Dermis blood vessel endothelial cell (primary cell): ENCODE measurements around the gene ARHGEF19. TPM values are rescaled to one million over a fixed set of nuclear protein-coding genes. Genes with fewer than 3 reads are reported as not detected.
"Not testable (repeated sequence)": the region's sequence is repeated elsewhere in the genome, so short reads cannot be mapped to it uniquely, and the experiment has no call there.

Experiments used
- DNase-seq: peaks from one replicate; pipeline ENCODE4 v3.0.0; 2010
- total RNA-seq: library from RNA; depleted of rRNA; stranded (reverse); fragments of >200 nt; gene quantifications from 2 replicates; pipeline ENCODE4 v1.2.3, GENCODE V29; 2014

ARHGEF19 gene
- total RNA-seq, 1 donor from 2014 or later: 2.7 TPM

DNA sequence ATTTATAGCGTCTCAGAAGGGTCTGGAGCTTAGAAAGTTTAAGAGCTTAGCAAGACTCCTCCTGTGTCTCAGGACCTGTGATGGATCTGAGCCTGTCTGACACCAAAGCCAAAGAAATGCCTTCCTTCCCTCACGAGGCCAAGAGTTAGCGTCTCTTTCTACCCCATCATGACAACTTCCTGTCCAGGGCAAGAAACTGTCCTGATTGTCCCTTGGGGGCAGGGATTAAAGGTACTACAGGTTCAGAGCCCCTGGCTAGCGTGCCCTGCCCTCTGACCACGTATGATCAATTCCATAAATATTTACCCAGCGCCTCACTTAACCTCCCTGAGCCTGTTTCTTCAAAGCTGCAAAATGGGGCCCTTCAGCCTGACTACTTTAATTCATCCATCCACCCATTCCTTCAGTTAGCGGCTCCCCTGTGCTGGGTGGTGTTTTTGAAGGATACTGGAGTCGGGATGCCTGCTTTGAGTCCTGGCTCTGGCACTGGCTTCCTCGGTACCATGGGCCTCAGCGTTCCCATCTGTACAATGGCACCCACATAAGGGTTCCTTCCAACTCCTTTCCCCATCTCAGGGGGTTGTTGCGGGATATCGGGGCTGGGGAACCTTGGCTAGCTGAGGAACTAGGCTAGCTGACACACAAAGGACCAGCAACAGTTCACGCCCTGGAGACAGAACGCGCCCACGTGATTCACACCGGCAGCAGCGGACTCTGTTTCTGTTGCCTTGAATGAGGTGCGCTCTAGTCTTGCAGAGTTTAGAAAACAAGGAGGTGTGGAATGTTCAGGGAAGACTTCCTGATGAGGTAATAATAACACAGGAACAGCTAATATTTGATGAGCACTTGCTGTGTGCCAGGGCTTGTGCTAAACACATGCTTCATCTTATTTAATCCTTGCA is 33.6 kb downstream of the ARHGEF19 start:
- DNase-seq: peak; percentile 43

DNA sequence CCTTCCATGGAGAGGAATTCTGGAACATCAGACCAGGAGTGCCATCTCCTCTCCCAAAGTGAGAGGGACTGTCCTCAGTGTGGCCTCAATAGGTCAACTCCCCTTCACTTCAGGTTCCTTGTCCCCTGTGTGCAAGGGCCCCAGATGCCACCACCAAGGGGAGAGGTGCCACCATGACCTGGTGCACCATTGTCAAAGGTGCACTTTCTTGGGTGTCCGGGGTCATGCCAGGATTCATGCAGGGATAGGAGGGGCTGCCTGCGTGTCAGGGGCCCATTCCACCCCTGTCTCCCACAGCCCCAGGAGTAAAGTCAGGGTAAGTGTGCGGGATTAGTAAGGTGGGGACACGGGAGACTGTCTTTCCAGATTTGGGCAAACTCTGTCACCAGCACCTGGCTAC is 35.1 kb downstream of the ARHGEF19 start:
- no peak for DNase-seq

DNA sequence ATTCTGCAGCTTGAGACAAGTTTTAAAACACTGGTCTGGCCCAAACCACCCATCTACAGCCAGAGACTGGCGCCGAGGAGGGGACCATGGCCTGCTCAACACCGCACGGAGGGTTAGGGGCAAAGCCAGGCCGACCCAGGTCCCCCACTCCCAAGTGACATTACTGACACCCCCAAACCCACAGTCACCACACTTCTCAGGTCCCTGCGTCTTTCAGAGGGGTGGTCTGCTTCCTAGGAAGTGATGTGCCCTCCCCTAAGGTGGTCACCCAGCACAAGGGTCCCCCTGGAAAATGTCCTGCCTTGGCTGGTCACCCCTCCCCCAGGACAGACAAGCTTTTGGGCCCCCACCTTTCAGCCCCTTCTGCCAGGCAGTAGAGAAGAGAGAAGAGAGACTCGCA is 35.8 kb downstream of the ARHGEF19 start:
- DNase-seq: no peak

DNA sequence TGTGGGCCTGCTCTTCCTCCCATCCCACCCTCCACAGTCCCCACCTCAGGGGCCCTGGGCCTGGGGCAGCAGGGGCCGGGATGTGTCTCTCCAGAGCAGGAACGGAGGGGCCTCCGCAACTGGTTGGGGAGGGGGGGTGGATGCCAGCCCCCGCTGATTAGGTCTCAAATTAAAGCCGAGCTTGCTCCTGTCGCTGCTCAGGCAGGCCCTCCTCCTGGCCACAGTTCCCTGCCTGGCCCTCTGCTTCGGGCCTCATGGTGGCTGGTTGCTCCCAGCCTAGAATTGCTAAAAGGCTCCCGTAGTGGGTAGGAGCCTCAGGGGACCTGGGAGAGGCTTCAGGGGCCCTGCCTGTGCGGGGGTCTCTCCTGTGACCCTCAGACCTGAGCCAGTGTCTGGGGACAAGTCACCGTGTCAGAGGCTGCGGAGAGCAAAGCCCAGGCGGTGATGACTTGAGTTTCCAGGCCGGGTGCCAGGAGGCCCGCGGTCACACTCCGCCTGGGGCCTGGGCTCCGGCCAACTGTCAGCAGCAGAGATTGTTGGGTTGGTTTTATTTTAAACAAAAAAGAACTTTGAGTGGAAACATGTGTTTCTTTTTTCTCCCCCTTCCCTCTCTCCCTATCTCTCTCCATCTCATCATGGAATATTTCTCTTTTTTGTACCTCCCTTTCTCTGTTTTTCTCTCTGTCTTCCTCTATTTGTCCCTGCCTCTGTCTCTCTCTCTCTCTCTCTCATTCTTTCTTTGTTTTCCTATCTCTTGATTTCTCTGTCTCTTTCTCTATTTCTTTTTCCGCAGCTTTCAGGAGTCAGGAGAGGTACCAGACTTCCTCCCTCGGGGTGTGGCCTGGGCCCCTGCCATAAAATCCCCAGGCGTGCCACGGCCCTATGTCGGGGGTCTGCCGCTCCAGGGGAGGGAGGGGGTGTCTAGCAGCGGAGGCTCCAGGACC is 36.6 kb downstream of the ARHGEF19 start:
- peak; percentile 86 for DNase-seq

DNA sequence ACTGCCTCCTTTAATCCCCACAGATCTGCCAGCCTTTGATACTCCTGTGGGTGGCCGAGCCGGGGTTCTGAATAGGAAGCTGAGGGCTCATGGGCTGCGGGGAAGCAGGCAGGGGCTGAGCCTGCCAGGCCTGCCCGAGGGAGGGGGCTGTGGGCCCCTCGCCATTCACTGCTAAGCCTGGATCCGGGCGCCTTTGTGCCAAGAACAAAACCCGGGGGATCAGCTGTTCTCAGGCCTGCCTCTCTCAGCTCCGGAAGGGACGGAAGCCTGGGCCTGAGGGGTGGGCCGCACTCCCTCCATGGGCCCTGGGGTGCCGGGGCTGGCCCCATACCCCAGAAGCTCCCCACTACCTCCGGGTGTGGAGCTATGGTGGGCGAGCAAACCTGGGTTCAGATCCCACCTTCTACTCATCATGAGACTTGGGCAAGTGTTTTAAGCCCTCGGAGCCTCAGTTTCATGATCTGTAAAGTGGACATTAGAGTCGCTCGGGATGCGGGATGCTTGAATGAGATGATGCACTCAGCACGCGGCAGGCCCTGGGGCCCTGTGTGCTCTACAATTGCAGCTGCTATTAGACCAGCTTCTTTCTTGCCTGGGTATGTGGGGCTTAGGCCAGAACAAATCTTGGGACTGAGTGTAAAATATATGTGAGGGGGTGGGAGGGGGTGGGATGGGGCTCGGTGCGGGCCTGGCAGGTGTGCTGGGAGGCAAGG is 37.4 kb downstream of the ARHGEF19 start:
- DNase-seq: no peak

DNA sequence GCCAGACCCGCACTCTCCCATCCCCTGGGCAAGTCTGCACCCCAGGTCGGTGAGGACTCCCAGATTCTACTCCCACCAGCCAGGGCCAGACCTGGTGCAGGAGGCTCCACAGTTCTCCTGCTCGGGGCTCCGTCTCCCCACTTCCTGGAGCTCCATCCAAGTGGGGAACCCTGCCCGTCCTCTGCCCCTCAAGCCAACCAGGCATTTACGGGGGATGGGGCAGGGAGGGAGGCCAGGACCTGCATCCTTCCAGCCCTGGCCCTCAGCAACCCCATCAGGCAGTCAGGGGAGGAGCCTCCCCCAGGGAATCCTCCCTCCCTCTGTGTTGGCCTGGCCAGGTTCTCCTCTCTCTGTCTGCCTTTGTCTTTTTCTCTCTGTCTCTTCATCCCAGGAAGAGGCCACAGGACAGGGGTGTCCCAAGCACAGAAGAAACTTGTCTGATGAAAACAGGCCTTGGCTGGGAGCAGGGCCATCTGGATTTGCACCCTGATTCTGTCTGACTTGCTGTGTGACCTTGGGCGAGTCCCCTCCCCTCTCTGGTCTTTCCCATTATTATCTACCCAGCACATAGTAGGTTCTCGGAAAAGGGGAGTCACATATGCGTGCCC is 38.1 kb downstream of the ARHGEF19 start:
- DNase-seq: no peak

DNA sequence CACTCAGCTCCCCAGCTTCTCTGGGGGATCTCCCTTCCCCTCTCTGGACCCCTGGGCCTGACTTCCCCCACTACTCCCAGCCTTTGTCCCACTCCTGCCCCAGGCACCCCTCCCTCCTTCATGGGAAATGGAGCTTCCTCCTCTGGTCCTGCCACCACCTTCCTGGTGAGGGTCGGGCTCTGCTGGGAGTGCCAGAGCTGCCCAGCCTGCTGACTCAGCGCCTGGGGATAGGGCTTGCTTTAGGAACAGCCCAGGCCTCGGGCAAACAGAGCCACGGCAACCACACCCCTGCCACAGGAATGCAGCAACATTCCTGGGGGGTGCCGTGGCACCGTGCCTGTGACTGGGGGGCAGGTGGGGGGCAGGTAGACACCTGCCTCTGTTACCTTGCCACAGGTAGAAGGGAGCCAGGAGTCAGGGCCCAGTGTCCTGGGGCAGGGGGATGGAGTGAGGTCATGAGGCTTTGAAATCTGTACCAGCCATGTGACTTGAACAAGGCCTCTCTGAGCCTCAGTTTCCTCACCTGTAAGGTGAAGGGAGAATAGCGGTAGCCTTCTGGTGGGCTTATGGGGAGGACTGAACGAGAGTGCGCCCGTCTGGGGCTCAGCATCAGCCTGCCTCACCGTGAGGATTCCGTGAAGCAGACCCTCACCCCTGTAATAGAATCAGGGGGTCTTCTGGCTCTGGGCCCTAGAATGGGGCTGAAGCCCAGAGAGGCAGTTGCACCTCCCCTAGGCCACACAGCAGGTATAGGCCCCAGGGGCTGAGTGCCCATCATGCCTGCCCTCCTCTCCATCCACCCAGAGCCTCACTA is 38.8 kb downstream of the ARHGEF19 start:
- DNase-seq: peak; percentile 62

DNA sequence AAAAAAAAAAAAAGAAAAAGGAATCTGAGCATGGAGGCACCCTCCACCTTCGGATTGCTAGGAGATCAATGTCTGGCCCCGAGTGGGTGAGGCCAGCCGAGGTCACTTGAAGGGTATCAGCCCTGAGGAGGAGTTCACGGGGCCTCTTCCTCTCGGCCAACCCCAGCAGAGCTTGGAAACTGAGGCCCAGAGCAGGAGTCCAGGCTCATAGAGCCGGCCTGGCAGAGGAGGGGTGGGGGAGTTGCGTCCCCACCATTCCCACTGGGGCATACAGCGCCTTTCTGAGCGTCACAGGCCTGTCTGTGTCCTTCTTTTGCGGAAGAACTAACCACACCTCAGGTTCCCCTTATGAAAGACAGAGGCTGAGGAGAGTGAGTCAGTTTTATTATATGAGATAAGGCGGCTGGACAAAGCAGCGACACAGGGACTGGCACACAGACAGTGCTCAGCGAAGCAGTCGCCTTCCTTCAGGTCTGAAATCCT is 39.4 kb downstream of the ARHGEF19 start:
- no peak for DNase-seq

DNA sequence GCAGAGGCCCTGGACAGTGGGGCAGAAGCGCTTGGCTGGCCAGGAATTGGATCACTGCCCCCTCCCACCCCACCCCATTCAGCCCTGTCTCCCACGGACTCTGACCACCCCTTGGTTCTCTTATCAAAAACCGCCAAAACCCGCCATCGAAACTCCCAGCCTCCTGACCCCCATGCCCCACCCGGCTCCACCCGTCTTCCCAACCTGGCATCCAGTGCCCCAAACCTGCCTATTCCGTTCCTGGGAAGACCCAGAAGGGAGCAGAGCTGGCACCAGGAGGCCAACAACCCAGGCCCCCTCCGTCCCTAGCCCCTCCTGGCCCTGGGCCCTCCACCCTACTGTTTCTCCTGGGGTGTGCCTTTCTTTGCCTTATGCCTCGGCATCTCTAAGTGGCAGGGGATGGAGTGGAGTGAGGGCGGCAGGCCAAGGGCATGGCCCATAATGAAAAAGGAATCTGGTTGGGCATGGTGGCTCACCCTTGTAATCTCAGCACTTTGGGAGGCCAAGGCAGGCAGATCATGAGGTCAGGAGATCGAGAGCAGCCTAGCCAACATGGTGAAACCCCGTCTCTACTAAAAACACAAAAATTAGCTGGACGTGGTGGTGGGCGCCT is 40.1 kb downstream of the ARHGEF19 start:
- no peak for DNase-seq

DNA sequence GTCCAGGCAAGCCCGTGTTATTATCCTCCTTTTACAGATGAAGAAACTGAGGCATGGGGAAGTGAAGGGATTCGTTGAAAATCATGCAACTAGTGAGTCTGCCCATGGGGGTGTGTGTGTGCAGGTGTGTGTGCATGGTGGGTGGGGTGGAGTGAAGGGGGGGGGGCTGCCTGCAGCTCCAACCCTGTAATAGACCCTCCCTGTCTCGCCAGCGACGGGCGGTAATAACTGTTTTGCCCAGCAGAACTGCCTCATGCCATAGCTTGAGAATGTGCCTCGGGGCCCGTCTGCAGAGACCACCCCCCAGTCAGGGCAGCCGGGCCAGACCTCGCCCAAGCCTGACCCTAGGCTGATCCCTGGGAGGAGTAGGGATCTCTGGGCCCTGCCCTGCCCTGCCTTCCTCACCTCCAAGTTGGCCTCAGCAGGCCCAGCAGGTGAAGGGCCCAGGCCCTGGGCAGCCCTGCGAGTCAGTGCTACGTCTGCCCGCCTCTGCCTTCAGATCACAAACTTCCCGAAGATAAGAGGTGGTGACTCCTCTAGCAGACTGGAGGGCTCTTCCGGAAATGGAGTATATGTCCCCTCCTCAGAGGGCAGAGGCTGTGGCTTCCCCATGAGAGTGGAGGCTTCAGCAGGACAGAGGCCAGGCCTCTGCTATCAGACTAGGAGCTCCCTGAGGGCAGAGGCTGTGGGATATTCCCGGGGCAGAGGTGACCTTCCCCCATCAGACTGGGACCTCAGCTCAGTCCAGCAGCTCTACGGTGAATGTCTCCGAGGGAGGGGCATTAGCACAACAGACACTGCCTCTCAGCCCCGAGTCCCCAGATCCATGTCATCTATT is 40.9 kb downstream of the ARHGEF19 start:
- no peak for DNase-seq

DNA sequence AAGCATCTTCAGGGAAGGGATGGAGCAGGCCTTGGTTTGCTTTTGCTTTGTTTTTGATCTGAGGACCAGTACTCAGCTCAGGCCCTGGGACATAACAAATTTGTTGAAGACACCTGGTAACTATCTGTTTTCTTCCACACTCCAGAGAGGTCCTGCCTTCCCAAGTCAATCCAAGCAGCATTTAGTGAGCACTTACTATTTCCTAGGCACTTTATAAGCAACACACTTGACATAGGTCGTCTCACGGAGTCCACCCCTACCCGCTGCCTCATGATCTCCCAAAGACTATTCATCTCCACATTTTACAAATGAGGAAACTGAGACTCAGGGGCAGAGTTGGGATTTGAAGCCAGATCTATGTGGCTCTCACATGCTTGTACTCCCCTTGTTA is 42.2 kb downstream of the ARHGEF19 start:
- DNase-seq: no peak

DNA sequence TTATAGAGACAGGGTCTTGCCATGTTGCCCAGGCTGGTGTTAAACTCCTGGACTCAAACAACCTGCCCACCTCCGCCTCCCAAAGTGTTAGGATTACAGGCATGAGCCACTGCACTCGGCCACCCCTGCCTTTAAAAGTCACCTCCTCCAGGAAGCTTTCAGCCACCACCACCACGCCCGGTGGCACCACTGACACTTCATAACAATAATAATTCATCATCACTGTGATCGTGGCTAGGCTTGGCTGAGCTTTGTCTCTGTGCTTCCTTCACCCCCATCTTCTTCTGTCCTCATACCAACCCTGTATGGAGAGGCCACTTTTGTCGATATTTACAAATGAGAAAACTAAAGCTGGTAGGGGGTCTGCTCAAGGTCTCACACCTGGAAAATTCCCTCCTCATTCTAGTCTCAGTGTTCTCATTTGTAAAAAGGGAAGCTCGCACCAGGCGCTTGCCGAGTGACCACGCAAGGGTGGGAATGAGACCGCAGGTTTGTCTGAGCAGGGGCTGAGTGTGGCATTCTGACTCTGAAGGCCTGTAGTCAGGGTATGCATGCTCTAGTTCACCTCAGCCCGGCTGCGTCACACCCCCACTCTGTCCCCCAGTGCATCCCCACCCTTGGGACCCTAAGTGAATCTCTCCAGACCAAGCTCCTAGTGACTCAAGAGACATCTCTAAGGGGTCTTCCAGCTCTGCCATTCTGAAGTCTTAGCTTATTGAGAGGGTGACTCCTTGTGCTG is 43.7 kb downstream of the ARHGEF19 start:
- no peak for DNase-seq

DNA sequence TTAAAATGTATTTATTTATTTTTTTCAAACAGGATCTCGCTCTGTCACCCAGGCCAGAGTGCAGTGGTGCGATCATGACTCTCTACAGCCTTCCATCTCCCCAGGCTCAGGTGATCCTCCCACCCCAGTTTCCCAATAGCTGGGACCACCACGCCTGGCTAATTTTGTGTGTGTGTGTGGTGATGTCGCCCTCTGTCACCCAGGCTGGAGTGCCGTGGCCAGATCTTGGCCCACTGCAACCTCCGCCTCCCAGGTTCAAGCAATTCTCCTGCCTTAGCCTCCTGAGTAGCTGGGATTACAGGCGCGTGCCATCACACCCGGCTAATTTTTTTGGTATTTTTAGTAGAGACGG is 44.3 kb downstream of the ARHGEF19 start:
- not testable (repeated sequence) for DNase-seq

DNA sequence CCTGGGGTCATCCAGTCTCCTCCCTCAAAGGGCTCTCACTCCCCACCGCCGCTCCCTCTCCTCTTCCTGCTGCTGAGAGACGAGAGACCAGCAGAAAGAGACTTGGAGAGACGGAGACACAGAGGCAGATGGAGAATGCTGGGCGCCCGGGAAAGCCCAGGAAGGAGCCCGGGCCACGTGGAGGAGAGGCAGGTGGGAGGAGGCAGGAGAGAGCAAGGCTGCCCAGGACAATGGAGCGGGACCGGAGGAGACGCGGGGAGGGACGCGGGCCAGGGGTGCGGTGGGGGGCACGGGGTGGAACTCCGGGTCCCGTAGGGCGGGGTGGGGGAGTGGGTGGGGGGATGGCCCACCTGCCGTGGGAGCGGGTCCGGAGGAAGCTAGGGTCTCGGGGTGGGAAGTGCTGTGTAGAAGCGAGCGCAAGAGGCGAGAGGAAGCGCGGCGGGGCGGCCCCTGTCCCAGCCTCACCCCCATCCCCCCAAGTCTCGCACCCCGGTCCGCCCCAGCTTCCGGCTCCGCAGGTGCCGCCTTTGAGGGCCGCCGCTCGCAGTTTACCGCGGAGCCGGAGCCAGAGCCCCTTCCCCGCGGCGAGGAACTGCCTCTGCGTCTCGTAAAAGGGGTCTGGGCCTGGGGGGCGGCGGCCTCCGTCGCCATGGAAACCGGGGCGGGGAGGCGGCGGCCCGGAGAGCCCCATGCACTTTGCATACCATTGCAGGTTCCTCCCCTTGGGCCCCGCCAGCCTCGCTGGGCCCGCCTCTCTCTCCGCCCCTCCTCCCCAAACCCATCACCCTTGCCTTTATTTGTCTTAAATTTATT is 44.9 kb downstream of the ARHGEF19 start:
- peak; percentile 46 for DNase-seq

DNA sequence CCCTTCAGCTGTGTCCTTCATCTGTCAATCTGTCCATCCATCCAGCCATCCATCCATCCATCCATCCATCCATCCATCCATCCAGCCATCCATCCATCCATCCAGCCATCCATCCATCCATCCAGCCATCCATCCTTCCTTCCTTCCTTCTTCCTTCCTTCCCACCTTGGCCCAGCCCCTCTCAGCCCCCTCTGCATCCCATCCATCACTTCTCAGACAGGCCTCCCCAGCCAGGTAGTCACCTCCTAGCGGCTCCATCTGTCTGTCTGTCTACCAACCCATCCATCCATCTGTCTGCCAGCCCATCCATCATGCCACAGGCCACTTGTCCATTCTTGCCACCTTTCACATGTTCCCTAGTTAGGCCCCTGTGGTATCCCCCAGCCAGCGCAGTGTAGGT is 46.3 kb downstream of the ARHGEF19 start:
- DNase-seq: no peak

DNA sequence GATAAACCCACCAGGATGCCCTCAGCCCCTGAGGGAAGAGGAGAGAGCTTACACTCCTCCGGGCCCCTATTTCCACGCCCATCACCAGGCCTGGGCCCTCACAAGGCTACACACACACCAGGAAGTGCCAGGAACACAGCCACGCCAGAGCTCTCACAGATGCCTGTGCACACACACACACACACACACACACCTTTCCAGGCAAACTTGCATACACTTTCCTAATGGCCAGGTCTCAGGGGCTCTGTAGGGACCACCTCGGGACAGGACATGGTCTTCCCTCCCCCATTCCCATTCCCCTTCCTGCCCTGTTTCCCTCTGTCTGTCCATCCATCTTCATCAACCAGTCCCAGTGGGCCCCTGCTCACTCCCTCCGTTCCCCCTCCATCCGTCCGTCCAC is 46.9 kb downstream of the ARHGEF19 start:
- DNase-seq: no peak

DNA sequence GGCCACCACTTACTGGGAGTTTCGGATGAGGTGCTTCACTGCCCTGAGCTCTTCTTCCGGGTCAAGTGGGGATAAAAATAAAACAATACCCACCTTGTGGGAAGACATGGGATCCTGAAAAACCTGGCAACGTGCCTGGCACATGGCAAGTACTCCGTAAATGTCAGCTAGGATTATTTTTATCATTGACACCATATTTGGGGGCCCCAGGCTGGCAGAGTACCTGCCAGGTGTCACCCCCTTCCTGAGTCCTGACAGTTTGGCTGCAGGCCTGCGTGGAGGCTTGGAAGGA is 47.4 kb downstream of the ARHGEF19 start:
- DNase-seq: no peak

DNA sequence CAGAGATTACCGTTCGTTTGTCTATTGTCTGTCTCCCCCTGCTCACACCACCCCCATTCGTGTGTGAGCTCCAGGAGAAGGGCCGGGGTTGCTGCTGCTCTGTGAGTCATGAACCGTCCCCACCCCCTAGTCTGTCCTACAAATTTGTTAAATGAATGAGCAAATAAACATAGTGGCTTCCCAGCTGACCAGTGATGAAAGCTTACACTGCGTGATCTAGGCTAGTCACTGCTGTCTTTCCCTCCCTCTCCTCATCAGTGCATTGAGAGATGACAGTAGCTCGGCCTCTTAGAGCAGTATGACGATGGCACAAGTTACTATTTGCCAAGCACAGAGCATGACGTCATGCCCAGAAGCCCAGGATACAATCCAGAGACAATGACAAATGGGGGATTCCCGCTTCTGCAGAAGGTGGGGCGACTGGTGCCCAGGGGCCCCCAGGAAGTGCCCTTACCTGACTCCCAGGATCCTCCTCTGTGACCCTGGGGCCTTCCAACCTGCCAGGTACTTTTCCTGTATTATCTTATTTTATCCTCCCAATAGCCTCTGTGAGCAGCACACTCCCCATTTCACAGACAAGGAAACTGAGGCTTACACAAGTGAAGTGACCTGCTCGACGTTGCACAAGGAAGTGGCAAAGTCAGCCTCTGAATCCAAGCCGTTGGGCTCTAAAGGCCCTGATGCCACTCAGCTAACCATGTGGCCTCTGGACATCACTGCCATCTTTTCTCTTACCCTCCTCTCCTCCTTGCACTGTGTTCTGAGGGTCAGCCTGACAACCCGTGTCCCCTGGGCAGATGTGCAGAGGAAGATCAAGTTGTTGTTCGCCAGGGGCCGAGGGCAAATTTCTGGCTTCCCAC is 48.0 kb downstream of the ARHGEF19 start:
- DNase-seq: peak; percentile 94
